HG02798 (cell line): Measurements from ENCODE around the gene RAB40B.
"Not testable (repeated sequence)": the region's sequence is repeated elsewhere in the genome, so short reads cannot be mapped to it uniquely, and the experiment has no call there.

ENCODE experiments used
- ATAC-seq: cut with Tn5 transposase; IDR thresholded peaks from one replicate; pipeline ENCODE4 v1.9.1; 2021; ENCODE audit warnings: mild to moderate bottlenecking; ENCODE audit not compliant: unreplicated experiment, poor library complexity

Gene RAB40B

GRCh38 chr17:82698065-82698973 lies at the start of gene RAB40B:
TSS of gene RAB40B (minus strand) at chr17:82698698. CDS start at chr17:82698596, 102 bp downstream.
- ATAC-seq = peak; percentile 98

GRCh38 chr17:82745524-82745923 lies 47.0 kb upstream of the RAB40B start:
- ATAC-seq = no peak

- not testable (repeated sequence) for ATAC-seq
Observed at GRCh38 chr17:82744736-82745135, 46.2 kb upstream of the RAB40B start.

GRCh38 chr17:82743344-82744219 lies 45.1 kb upstream of the RAB40B start:
- ATAC-seq = no peak

GRCh38 chr17:82740906-82741759 lies 42.6 kb upstream of the RAB40B start:
- no peak for ATAC-seq

GRCh38 chr17:82737967-82738877 lies 39.7 kb upstream of the RAB40B start:
- ATAC-seq = no peak

GRCh38 chr17:82736511-82737185 lies 38.1 kb upstream of the RAB40B start:
- no peak for ATAC-seq

GRCh38 chr17:82734987-82735866 lies 36.7 kb upstream of the RAB40B start, which contains the start of gene FN3K:
TSS of gene FN3K (plus strand) at chr17:82735615. CDS start at chr17:82735637, 22 bp downstream.
- no peak for ATAC-seq

- no peak for ATAC-seq
Observed at GRCh38 chr17:82732118-82732743, 33.7 kb upstream of the RAB40B start.

- no peak for ATAC-seq
Observed at GRCh38 chr17:82729479-82730260, 31.2 kb upstream of the RAB40B start.

- ATAC-seq = no peak
Observed at GRCh38 chr17:82726427-82726826, 27.9 kb upstream of the RAB40B start.

- ATAC-seq = no peak
Observed at GRCh38 chr17:82723169-82723807, 24.8 kb upstream of the RAB40B start.

GRCh38 chr17:82722341-82723013 lies 24.0 kb upstream of the RAB40B start:
- no peak for ATAC-seq

- no peak for ATAC-seq
Observed at GRCh38 chr17:82720204-82720603, 21.7 kb upstream of the RAB40B start.

GRCh38 chr17:82718986-82719685 lies 20.6 kb upstream of the RAB40B start:
- ATAC-seq = no peak
